Measurements from ENCODE around the gene OXCT2. TPM values are rescaled to one million over a fixed set of nuclear protein-coding genes. Genes with fewer than 3 reads are reported as not detected.

Gene OXCT2
- total RNA-seq, 2 donors from 2014 or later: 3.4 to 4.1 TPM

- Histone ChIP-seq H3K9me3 (no peaks in the 10 kb centered on the region), H3K36me3 (no peaks in the 10 kb centered on the region), H3K27ac (no peak overlapping the region), H3K4me3 (no peak overlapping the region), H3K4me1 (ENCODE audit: control insufficient read depth in 1 of 2, low read depth in 2 of 2) (no peaks in the 10 kb centered on the region), H3K27me3 (replicated peaks; ENCODE audit: insufficient read depth) (no peaks in the 10 kb centered on the region)
- no peak for ATAC-seq (ENCODE audit: insufficient number of reproducible peaks, low FRiP score, low read depth)
- DNase-seq (ENCODE audit: low spot score): no peak
- TF ChIP-seq, protein P1, sequence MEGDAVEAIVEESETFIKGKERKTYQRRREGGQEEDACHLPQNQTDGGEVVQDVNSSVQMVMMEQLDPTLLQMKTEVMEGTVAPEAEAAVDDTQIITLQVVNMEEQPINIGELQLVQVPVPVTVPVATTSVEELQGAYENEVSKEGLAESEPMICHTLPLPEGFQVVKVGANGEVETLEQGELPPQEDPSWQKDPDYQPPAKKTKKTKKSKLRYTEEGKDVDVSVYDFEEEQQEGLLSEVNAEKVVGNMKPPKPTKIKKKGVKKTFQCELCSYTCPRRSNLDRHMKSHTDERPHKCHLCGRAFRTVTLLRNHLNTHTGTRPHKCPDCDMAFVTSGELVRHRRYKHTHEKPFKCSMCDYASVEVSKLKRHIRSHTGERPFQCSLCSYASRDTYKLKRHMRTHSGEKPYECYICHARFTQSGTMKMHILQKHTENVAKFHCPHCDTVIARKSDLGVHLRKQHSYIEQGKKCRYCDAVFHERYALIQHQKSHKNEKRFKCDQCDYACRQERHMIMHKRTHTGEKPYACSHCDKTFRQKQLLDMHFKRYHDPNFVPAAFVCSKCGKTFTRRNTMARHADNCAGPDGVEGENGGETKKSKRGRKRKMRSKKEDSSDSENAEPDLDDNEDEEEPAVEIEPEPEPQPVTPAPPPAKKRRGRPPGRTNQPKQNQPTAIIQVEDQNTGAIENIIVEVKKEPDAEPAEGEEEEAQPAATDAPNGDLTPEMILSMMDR (IDR thresholded peaks at IDR 0.05): peak; percentile 65
These were observed 50.8 kb downstream of the OXCT2 start for GRCh38 chr1:39720094-39720999.

Other genes with a start within 250 kb of the OXCT2 start
- gene PABPC4, start 194.6 kb downstream of the OXCT2 start, total RNA-seq: 100 to 1,000 TPM in 1 of 2 donors, 10 to 100 TPM in 1; 85.2 to 171 TPM
- 10 to 100 TPM; 45.6 to 91.2 TPM for gene HEYL, start 131.7 kb downstream of the OXCT2 start, total RNA-seq
- gene NT5C1A, start 99.2 kb downstream of the OXCT2 start, total RNA-seq: 1 to 10 TPM in 1 of 2 donors, not detected in 1; 2.8 TPM
- under 1 TPM in 1 of 2 donors, not detected in 1; 0.35 TPM for gene HPCAL4, start 79.9 kb downstream of the OXCT2 start, total RNA-seq
- gene PPIE, start 32.5 kb downstream of the OXCT2 start, total RNA-seq: 10 to 100 TPM; 30.4 to 53.9 TPM
- 1 to 10 TPM in 1 of 2 donors, under 1 TPM in 1; 0.27 to 2.5 TPM for gene BMP8B, start 17.5 kb upstream of the OXCT2 start, total RNA-seq
- 10 to 100 TPM; 15.6 to 19.3 TPM for gene TRIT1, start 112.2 kb upstream of the OXCT2 start, total RNA-seq
- 1 to 10 TPM in 1 of 2 donors, under 1 TPM in 1; 0.42 to 3.9 TPM for gene MYCL, start 130.6 kb upstream of the OXCT2 start, total RNA-seq
- gene MFSD2A, start 183.8 kb upstream of the OXCT2 start, total RNA-seq: 10 to 100 TPM in 1 of 2 donors, 1 to 10 TPM in 1; 5.8 to 13.1 TPM

Measured in thoracic aorta (tissue), 2 donors.